ENCODE results near the gene F12. TPM values are rescaled to one million over a fixed set of nuclear protein-coding genes. Genes with fewer than 3 reads are reported as not detected.

The F12 gene
- total and polyA plus RNA-seq, 2 donors (not counting 3 experiments of a cell fraction or from before 2014, with no cell fraction given), result 1.00 to 1.4 TPM

GRCh38 chr5:177384134-177384533 lies 25.2 kb downstream of the F12 start, which contains the start of gene SLC34A1:
SLC34A1 (plus strand) TSS chr5:177384434; CDS start chr5:177385742, 1,308 bp downstream.
- H3K27me3 ChIP-seq (ENCODE audit: control insufficient read depth in 2 of 2, insufficient read depth in 2 of 2, low read length in 2 of 2), result peaks cover 0 to 4% of the 10 kb centered on the region in 2 experiments
- H3K36me3 ChIP-seq (ENCODE audit: control insufficient read depth in 2 of 2, extremely low read depth in 1 of 2, insufficient read depth in 2 of 2, low read length in 2 of 2), result no peaks in the 10 kb centered on the region
- no peak for FAIRE-seq
- no peaks in the 10 kb centered on the region for H4K20me1 ChIP-seq (replicated peaks; ENCODE audit: control insufficient read depth, extremely low read depth, insufficient read depth, low read length)
- no peak within 1 kb of the TSS for H3K9ac ChIP-seq (replicated peaks; ENCODE audit: extremely low read depth, insufficient read depth, low read length)
- no peaks in the 10 kb centered on the region for H3K9me1 ChIP-seq (replicated peaks; ENCODE audit: control insufficient read depth, extremely low read depth, insufficient read depth, low read length)
- H3K9me3 ChIP-seq (replicated peaks; ENCODE audit: control insufficient read depth, insufficient read depth, low read length), result no peaks in the 10 kb centered on the region
- no peaks in the 10 kb centered on the region for H3K79me2 ChIP-seq (ENCODE audit: control insufficient read depth, insufficient read depth, low read length)
- ChIA-PET CTCF (interaction anchor here (0.5 to 3.4 kb wide), 10 partner anchors 11 to 271 kb away, joined by 3 to 48 read pairs (median 4); no protein-coding TSS in a partner anchor), POLR2A (no interaction called here)
- intact Hi-C loops (cut with micrococcal nuclease), result no loop called here
- no peak within 1 kb of the TSS for H3K4me3 ChIP-seq (replicated peaks in 1 of 3; ENCODE audit: insufficient read depth in 1 of 3, low read depth in 1 of 3, low read length in 3 of 3)
- no peak within 1 kb of the TSS for H2AFZ ChIP-seq (ENCODE audit: low read depth, low read length)
- BruUV-seq (replicated peaks), result no TSS peak
- no peak within 1 kb of the TSS for H3K4me2 ChIP-seq (ENCODE audit: insufficient read depth, low read length)
- no peak for TF ChIP-seq EZH2 (IDR thresholded peaks at IDR 0.05; ENCODE audit: borderline replicate concordance, low read depth, low read length, severe bottlenecking)
- TF ChIP-seq FOS (IDR thresholded peaks at IDR 0.05; ENCODE audit: borderline replicate concordance, insufficient read depth, low read length), result no peak
- no peak for TF ChIP-seq CTCF (IDR thresholded peaks at IDR 0.05; ENCODE audit: extremely low read depth in 1 of 2, insufficient read depth in 1 of 2, low read depth in 1 of 2, low read length in 2 of 2)
- TF ChIP-seq POLR2A (IDR thresholded peaks at IDR 0.05; ENCODE audit: low read depth, low read length), result no peak
- TF ChIP-seq MAX (IDR thresholded peaks at IDR 0.05; ENCODE audit: insufficient read depth, insufficient read length), result no peak
- H3K27ac ChIP-seq (ENCODE audit: insufficient read depth, low read depth, low read length), result no peak within 1 kb of the TSS
- dilution Hi-C loops (cut with MboI; ENCODE audit: extremely low pct_ligation_motif_present, low sequenced_read_pairs), result no loop called here
- H3K4me1 ChIP-seq (ENCODE audit: control insufficient read depth, extremely low read depth, insufficient read depth, low read length), result no peaks in the 10 kb centered on the region
- no peak for DNase-seq (ENCODE audit: low read depth, low spot score)

GRCh38 chr5:177383181-177383580 lies 26.2 kb downstream of the F12 start:
- no peaks in the 10 kb centered on the region for H3K9me1 ChIP-seq (replicated peaks; ENCODE audit: control insufficient read depth, extremely low read depth, insufficient read depth, low read length)
- H3K4me2 ChIP-seq (ENCODE audit: insufficient read depth, low read length), result no peak overlapping the region
- H3K36me3 ChIP-seq (ENCODE audit: control insufficient read depth in 2 of 2, extremely low read depth in 1 of 2, insufficient read depth in 2 of 2, low read length in 2 of 2), result no peaks in the 10 kb centered on the region
- H3K4me1 ChIP-seq (ENCODE audit: control insufficient read depth, extremely low read depth, insufficient read depth, low read length), result no peaks in the 10 kb centered on the region
- no peaks in the 10 kb centered on the region for H3K9me3 ChIP-seq (replicated peaks; ENCODE audit: control insufficient read depth, insufficient read depth, low read length)
- H2AFZ ChIP-seq (ENCODE audit: low read depth, low read length), result no peak overlapping the region
- H4K20me1 ChIP-seq (replicated peaks; ENCODE audit: control insufficient read depth, extremely low read depth, insufficient read depth, low read length), result no peaks in the 10 kb centered on the region
- dilution Hi-C loops (cut with MboI; ENCODE audit: extremely low pct_ligation_motif_present, low sequenced_read_pairs), result no loop called here
- BruUV-seq (replicated peaks), result no TSS peak
- DNase-seq (ENCODE audit: low read depth, low spot score) (no peak), FAIRE-seq (no peak)
- H3K27ac ChIP-seq (ENCODE audit: insufficient read depth, low read depth, low read length), result no peak overlapping the region
- peaks cover 0 to 4% of the 10 kb centered on the region in 2 experiments for H3K27me3 ChIP-seq (ENCODE audit: control insufficient read depth in 2 of 2, insufficient read depth in 2 of 2, low read length in 2 of 2)
- H3K79me2 ChIP-seq (ENCODE audit: control insufficient read depth, insufficient read depth, low read length), result no peaks in the 10 kb centered on the region
- no peak overlapping the region for H3K9ac ChIP-seq (replicated peaks; ENCODE audit: extremely low read depth, insufficient read depth, low read length)
- POLR2A ChIA-PET, result no interaction called here
- TF ChIP-seq MYC (IDR thresholded peaks at IDR 0.05; ENCODE audit: low read depth, low read length), result no peak
- CTCF ChIA-PET, result interaction anchor here (0.8 to 3.4 kb wide), 22 partner anchors 9 to 271 kb away, joined by 3 to 48 read pairs (median 6); partner anchors contain the start of gene LMAN2
- intact Hi-C loops (cut with micrococcal nuclease), result no loop called here
- no peak overlapping the region for H3K4me3 ChIP-seq (replicated peaks in 1 of 3; ENCODE audit: insufficient read depth in 1 of 3, low read depth in 1 of 3, low read length in 3 of 3)
